8988T (cell line): Measurements from ENCODE around the gene IQSEC1.

Source experiments
- DNase-seq: peaks from one replicate; pipeline ENCODE4 v3.0.0; 2011

The IQSEC1 gene

DNA sequence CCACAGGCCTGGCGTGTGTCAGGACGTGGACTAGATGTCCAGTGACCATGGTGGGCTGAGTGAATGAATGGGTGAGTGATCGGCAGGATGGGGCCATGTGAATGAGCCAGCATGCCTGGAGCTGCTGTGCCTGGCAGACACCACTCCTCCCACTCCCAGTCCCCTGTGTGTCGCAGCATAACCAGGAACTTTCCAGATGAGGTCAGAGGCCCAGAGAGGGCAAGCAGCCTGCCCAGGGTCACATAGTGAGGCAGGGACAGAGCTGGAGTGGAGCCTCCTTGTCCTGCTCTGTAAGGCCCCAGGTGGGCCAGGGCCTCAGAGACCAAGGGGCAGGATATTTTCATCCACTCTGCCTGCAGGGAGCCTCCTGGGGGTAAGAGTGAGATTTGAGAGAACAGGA, 6.4 kb downstream of the IQSEC1 start:
- no peak for DNase-seq

DNA sequence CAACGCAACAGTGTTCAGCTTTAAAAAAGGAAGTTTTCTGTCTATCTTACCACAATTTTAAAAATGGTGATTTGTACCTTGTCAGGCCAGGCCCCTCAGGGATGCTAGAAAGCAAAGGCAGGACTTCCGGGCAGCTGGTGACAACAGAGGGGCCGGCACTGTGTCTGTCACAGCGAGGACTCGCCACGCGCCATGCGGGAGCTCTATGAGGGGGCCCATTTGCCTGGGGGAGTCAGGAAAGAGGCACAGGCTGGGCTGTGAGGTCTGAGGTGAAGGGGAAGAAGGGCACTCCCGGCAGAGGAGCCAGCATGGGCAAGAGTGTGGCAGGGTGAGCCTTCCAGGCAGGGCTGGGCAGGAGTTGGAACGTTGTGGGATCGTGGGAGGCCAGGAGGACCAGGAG, 7.0 kb downstream of the IQSEC1 start:
- DNase-seq, result no peak

- no peak for DNase-seq
These were observed 7.5 kb downstream of the IQSEC1 start for GRCh38 chr3:13065727-13066126.

DNA sequence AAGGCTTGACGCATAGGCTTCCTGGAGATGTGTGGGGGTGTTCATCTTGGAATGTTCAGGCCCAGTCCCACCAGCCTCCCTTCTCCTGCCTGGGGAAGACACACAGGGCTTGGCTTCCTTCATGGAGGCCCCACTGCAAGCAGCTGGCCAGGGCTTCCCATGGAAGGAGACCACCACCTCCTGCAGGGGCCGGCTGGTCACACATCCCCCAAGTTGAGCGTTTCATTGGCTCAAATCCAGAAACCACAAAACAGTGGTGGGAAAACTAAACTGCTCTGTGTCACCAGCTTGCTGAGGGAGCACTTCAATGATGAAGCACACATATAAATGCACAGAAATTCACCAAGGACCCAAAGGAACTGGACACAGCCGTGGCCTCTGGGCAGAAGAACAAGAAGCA, 8.3 kb downstream of the IQSEC1 start:
- no peak for DNase-seq

GRCh38 chr3:13064159-13064868, 8.9 kb downstream of the IQSEC1 start:
- no peak for DNase-seq

DNA sequence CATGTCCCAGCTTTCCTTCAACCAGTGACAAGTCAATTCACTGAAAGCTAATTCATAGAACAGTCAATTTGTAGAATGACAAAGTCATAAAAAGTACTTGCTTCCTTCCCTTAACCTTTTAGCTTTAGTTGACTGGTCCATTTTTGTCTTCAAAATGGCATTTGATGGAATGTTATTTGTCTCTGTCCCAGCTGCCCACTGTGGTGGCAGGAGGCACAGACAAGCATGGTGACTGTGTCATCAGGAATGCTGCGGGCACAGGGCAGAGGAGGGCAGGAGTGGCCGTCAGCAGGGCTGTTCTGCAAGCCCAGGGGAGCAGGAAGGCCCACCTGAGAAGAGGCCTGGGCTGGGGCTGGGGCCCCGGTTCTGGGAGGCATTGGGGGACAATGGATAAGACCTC, 10.0 kb downstream of the IQSEC1 start:
- peak; percentile 93 for DNase-seq

GRCh38 chr3:13062647-13063046, 10.6 kb downstream of the IQSEC1 start:
- no peak for DNase-seq

- no peak for DNase-seq
These were observed 12.8 kb downstream of the IQSEC1 start for GRCh38 chr3:13060341-13060910.

DNA sequence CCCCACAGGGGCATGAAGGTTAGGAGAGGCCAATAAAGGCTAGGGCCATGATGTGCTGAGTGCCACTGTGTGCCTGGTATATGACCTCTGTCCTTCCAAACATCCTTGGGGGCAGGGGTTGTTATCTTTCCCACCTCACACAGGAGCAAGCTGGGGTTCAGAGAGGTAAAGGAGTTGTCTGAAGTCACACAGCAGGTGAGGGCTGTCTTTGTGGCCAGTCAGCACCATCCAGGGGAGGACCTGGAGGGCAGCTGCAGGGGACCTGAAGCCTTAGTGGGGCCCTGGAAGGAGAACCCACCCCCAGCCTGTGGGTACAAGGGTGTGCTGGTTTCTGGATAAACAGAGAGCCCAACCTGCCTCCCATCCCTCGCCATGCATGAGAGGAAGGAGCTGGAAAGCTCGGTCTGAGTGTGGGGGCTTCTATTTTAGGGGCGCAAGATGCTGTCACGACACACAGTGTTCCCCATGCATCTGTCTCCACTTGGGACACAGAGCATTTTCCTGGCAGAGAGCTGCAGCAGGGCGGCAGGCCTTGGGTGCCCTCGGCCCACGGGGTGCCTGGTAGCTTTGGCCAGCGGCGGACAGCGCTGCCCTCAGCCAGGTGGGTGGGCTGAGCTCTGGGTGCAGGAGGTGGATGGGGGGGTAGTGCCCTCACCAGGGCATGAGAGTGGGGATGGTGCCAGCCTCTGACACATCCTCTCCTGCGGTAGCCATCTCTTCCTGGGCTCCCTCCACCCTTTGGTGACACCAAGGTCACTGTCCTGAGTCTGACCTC, 14.7 kb downstream of the IQSEC1 start:
- DNase-seq, result no peak

- DNase-seq, result no peak
These were observed 15.8 kb downstream of the IQSEC1 start for GRCh38 chr3:13057282-13058040.

- no peak for DNase-seq
These were observed 17.6 kb downstream of the IQSEC1 start for GRCh38 chr3:13055634-13056033.

GRCh38 chr3:13054341-13055285, 18.6 kb downstream of the IQSEC1 start:
- no peak for DNase-seq

DNA sequence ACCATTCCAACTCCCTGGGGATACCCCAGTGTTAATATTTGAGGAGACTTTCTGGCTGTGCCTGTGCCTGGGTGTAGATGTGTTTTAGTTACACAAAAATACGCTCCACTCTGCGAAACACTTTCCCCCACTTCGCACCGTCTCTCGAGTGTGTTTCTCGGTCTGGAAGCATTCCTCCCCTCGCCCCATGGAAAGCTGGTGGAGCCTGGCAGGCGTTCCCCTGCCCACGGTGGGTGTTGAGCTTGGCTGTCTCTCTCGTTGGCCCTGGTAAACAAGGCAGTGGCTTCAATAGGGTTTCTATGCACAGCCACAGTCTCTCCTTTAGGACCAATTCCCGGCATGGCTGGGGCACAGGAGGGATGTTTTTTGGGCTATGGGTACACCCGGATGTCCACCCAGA, 19.3 kb downstream of the IQSEC1 start:
- no peak for DNase-seq

- no peak for DNase-seq
These were observed 19.8 kb downstream of the IQSEC1 start for GRCh38 chr3:13053420-13053819.

DNA sequence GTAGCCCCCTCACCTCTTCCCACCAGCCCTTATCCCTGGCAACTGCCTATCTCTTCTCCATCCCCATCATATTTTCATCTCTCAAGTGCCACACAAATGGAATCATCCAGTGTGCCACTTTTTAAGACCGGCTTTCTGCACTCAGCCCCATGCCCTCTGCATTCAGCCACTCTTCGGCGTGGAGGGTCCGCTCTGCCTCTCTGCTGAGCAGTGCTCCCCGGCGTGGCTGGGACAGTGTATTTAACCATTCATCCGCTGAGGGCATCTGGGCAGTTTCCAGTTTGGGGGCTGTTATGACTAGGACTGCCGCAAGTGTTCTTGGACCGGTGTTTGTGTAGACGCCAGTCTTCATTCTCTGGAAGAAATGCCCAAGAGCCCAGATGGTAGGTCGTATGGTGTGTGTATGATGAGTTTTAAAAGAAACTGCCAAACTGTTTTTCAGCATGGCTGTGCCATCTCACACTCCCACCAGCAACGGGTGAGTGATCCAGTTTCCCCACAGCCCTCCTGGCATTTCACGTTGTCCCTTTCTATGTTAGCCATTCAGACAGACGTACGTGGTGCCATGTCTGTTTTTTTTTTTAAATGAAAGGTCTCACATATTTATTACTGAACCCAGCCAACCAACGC, 20.9 kb downstream of the IQSEC1 start:
- DNase-seq, result no peak

GRCh38 chr3:13051581-13051980, 21.6 kb downstream of the IQSEC1 start:
- DNase-seq, result no peak

- DNase-seq, result no peak
These were observed 22.2 kb downstream of the IQSEC1 start for GRCh38 chr3:13051066-13051465.

DNA sequence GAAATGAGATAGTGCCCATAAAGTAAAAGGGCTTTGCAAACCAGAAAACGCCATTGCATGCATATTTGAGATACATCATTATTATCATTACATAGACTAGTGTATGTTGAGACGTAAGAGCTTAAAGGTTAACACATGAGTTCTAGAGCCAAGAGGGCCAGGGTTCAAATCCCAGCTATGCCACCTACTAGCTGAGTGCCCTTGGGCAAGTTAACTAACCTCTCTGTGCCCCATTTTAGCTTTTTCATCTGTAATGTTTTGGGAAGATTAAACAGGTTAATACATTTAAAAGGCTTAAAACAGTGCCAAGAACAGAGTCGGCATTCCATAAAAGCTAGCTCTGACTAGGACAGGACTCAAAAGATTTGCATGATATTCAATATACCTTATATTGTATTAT, 22.8 kb downstream of the IQSEC1 start:
- DNase-seq, result no peak

DNA sequence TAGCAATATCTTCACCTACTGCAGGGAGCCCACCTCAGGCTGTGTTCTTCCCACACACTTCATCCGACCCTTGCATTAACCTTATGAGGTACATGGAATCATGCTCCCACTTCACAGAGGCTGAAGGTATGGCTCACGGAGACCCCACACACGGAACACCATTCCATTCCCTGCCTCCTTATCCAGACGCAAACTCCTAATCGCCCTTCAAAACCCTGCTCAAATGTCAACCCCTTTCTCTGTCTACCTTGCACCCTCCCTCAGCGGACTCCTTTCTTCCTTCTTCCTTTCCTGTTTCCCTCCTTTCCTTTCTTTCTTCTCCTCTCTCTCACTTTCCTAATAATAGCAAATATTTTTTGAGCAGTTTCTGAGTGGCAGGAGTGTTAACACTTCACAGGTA, 23.8 kb downstream of the IQSEC1 start:
- no peak for DNase-seq

GRCh38 chr3:13047296-13048165, 25.7 kb downstream of the IQSEC1 start:
- no peak for DNase-seq
